Tibial artery (tissue), 4 donors: ENCODE results near the gene MAP3K14.

ENCODE experiments used
- DNase-seq, 2 donors: peaks; one replicate each; pipeline ENCODE4 v3.0.0-alpha.2; 2019
- H3K27ac ChIP-seq, 2 donors: fragments of 200-600 bp; sonication (generic) in 1 of 2; 1 replicate in 1 of 2; 2 replicates in 1 of 2; pipeline ENCODE4 v1.5.1; 2018 to 2019; ENCODE audit warnings: mild to moderate bottlenecking in 1 of 2
- H3K27me3 ChIP-seq, 2 donors: fragments of 200-600 bp; sonication (generic) in 1 of 2; one replicate each; pipeline versions ENCODE4 v1.5.1 to v1.6.0; 2016 to 2019
- H3K36me3 ChIP-seq, 3 donors: fragments of 200-600 bp; sonication (generic) in 2 of 3; one replicate each; pipeline ENCODE4 v1.5.1; 2016 to 2019; ENCODE audit warnings: mild to moderate bottlenecking in 2 of 3
- H3K4me1 ChIP-seq, 4 donors: fragments of 200-600 bp; sonication (generic) in 2 of 4; 1 replicate in 3 of 4; 2 replicates in 1 of 4; pipeline ENCODE4 v1.5.1; 2016 to 2019
- H3K4me3 ChIP-seq, 2 donors: fragments of 200-600 bp; sonication (generic) in 1 of 2; 1 replicate in 1 of 2; 2 replicates in 1 of 2; pipeline ENCODE4 v1.5.1; 2018 to 2019; ENCODE audit warnings: mild to moderate bottlenecking in 2 of 2
- H3K9me3 ChIP-seq, 3 donors: fragments of 200-600 bp; sonication (generic) in 1 of 3; one replicate each; pipeline ENCODE4 v1.5.1; 2016 to 2019
- intact Hi-C: fragments of 100-400 bp; cut with DNase I; formaldehyde crosslinking; loops from one replicate; pipeline ENCODE4 v1.15.0; 2023; ENCODE audit warnings: low total_unique reads
- TF ChIP-seq, protein P1 (sequence below), 2 experiments: fragments of 200-600 bp in 1 of 2; fragments of 450-650 bp in 1 of 2; IDR thresholded peaks; one replicate each; pipeline ENCODE4 v1.5.1; 2017 to 2019; ENCODE audit warnings: antibody characterized with exemption in 2 of 2, mild to moderate bottlenecking in 1 of 2, moderate library complexity in 1 of 2

Gene MAP3K14

DNA sequence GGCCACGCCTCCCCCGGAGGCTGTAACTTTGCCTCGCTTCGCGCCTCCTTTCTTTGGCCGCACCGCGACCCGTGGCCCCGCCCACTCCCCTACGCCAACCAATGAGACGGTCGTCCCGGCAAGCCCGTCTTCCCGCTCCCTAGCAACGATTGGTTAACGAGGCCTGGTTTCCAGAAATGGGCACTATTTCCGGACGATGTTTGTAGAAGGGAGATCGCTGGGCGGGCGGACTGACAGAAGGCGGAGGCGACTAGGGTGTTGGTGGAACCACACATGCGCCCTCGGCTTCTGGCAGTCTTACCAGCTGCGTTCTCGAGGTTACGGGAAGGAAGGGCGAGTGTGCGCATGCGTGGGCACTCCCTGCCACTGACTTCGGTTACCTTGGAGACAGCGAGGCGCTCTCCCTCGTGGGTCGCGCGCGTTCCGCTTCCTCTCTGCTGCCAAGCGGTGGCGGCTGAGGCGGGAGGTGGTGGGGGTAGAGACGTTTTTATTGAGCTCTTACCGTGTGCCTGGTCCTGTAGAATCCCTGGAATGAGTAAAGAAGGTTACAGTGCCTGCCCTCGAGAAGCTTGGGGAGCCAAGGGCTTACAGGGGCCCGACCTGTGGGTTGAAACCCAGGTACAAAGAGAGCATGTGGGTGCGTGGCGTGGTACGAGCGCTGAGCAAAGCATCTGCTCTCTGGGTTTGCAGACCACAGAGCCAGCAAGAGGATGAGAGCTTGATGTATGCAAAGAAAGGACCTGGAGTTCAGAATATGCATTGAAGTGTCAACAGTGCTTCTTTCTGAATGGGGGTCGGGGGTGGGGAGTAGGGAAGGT lies 500 bp upstream of the MAP3K14 start:
- DNase-seq, result peak; percentile 100
- Histone ChIP-seq H3K27me3 (no peaks in the 10 kb centered on the region), H3K4me1 (peaks cover 0 to 71% (median 54%) of the 10 kb centered on the region in 4 donors), H3K9me3 (no peaks in the 10 kb centered on the region), H3K27ac (peak overlapping the region; percentile 88 to 95), H3K4me3 (peak overlapping the region; percentile 62 to 84), H3K36me3 (no peaks in the 10 kb centered on the region)
- TF ChIP-seq, protein P1, sequence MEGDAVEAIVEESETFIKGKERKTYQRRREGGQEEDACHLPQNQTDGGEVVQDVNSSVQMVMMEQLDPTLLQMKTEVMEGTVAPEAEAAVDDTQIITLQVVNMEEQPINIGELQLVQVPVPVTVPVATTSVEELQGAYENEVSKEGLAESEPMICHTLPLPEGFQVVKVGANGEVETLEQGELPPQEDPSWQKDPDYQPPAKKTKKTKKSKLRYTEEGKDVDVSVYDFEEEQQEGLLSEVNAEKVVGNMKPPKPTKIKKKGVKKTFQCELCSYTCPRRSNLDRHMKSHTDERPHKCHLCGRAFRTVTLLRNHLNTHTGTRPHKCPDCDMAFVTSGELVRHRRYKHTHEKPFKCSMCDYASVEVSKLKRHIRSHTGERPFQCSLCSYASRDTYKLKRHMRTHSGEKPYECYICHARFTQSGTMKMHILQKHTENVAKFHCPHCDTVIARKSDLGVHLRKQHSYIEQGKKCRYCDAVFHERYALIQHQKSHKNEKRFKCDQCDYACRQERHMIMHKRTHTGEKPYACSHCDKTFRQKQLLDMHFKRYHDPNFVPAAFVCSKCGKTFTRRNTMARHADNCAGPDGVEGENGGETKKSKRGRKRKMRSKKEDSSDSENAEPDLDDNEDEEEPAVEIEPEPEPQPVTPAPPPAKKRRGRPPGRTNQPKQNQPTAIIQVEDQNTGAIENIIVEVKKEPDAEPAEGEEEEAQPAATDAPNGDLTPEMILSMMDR (IDR thresholded peaks at IDR 0.05), result no peak
- intact Hi-C loops, result no loop called here

DNA sequence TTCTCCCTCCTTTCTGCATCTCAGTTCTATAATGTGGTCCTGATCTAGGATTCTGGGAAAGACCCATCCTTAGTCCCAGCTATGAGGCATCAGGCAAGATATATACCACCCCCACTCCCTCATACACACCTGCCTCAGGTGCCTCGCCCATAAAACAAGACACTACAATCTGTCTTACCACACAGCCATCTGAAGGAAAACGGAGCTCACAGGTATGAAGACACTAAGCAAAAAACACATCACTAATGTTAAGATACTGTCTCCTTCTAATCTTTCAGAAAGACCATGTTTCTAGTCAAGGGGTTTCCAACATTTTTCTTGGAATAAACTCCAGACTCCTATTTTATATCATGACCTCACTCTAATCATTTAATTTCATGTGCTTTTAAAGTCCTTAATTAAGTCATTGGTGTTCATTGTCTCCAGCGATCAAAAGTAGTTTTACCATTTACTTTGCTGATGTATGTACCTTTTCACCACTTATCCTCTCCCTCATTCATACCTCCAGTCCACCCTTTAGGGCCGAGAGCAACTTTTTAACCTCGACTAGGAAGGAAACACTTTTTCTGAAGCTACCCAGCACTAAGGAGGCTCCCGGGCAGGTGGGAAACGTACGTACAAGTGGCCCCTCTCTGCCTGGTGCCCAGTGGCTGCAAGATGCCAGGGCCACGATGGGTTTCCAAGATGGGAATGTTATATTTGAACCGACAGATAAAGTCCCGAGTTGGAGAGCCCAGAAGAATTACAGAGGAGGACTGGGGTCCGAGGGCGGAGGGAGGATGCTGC lies 979 bp downstream of the MAP3K14 start:
- peak overlapping the region; percentile 88 to 95 for H3K27ac ChIP-seq
- H3K9me3 ChIP-seq, result no peaks in the 10 kb centered on the region
- no peak for DNase-seq
- H3K4me3 ChIP-seq, result peak overlapping the region; percentile 62 to 84
- TF ChIP-seq, protein P1 (IDR thresholded peaks at IDR 0.05), result no peak
- H3K27me3 ChIP-seq, result no peaks in the 10 kb centered on the region
- H3K4me1 ChIP-seq, result peaks cover 0 to 72% (median 59%) of the 10 kb centered on the region in 4 donors
- intact Hi-C loops, result no loop called here
- no peaks in the 10 kb centered on the region for H3K36me3 ChIP-seq

DNA sequence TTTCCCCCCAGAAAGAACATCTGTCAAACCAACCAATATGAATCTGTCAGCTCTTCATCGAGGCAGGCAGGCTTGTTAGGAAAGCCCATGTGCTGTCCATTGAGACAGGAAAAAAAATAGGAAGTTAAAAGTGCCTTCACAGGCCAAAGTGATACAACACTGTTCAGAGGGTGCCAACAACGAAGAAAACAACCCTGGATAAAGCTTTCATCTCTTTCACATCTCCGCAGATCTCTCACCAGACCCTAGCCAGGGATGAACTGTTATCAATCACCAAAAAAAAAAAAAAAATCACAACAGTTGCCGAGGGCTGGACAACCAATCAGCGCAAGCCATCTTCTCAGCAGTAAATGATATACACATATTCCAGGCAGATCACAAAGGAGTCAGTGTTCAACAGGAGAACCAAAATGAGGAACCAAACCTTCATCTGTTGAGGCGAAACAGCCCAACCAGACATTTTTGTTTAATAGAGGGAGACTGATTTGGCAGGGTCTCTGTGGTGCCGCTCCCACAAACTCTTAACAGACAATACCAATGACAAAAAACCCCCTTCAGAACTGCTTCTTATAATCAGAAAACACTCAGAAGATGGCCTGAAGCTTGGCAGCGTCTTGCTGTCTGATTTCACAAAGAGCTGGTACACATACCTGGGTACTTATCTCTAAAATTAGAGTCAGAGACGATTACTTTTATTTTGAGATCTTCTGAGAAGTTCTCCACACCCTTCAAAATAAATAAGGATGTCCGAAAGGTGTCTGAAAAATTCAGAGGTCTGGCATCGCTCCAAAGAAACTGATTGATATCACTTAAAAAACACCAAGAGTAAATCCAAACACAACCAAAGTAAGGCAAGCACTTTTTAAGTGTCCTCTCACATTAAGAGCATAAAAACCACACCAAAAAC lies 1.8 kb downstream of the MAP3K14 start:
- no peaks in the 10 kb centered on the region for H3K27me3 ChIP-seq
- H3K4me1 ChIP-seq, result peaks cover 0 to 72% (median 59%) of the 10 kb centered on the region in 4 donors
- no peak overlapping the region for H3K27ac ChIP-seq
- intact Hi-C loops, result no loop called here
- TF ChIP-seq, protein P1 (IDR thresholded peaks at IDR 0.05), result no peak
- DNase-seq, result no peak
- H3K4me3 ChIP-seq, result peak overlapping the region; percentile 62 to 84
- no peaks in the 10 kb centered on the region for H3K36me3 ChIP-seq
- no peaks in the 10 kb centered on the region for H3K9me3 ChIP-seq

DNA sequence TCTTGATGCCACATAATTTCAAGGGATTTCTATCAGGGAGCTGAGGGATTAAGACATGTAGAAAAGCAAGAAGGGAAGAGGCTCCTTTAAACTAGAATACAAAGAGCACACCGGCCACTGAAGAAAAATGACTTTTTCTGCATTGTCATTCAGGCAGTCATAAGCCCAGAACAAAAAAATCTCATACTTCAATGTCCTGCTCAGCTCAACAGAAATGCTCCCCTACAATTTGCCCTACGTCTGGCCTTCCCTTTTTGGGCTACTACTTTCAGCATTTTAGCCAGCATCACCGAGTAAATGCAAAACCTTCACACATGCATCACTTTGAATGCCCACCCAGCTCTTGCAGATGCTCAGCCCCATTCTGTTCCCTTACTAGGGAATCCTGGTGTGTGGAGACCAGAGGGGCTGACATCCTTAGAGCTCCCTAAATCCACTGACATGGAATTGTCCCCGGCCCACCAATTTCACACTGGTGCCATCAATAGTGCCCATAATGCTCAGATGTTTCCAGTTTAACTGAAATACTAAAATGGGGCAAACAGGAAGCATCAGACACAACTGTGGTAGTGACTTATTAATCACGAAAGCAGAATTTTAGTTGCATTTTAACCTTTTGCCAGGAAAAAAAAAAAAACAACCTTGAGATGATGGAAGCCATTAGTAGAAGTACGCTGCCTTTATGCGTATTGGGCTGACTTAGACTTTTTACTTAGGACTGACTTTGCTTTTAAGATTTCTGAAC lies 2.7 kb downstream of the MAP3K14 start:
- no peak overlapping the region for H3K27ac ChIP-seq
- H3K27me3 ChIP-seq, result no peaks in the 10 kb centered on the region
- TF ChIP-seq, protein P1 (IDR thresholded peaks at IDR 0.05), result no peak
- peaks cover 0 to 74% (median 58%) of the 10 kb centered on the region in 4 donors for H3K4me1 ChIP-seq
- H3K36me3 ChIP-seq, result no peaks in the 10 kb centered on the region
- no peak for DNase-seq
- no peaks in the 10 kb centered on the region for H3K9me3 ChIP-seq
- H3K4me3 ChIP-seq, result no peak overlapping the region
- intact Hi-C loops, result no loop called here

DNA sequence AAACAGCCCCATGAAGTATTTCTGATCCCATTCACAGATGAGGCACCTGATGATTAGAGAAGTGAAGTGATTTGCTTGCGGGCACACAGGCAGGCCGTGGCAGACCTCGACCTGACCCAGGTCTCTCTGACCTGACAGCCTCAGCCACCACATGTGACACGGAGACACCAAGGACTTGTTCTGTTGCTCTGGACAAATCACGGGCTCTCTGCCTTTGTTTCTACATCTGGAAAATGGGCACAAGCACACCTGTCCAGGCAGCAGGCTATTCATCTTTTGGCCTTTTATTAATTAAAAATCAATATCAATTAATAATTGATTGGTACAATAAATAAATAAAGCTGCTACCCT lies 3.4 kb downstream of the MAP3K14 start:
- peaks cover 0 to 76% (median 60%) of the 10 kb centered on the region in 4 donors for H3K4me1 ChIP-seq
- peak overlapping the region; percentile 82 to 83 for H3K27ac ChIP-seq
- no peaks in the 10 kb centered on the region for H3K27me3 ChIP-seq
- no peaks in the 10 kb centered on the region for H3K9me3 ChIP-seq
- TF ChIP-seq, protein P1 (IDR thresholded peaks at IDR 0.05), result no peak
- intact Hi-C loops, result no loop called here
- no peak overlapping the region for H3K4me3 ChIP-seq
- no peak for DNase-seq
- H3K36me3 ChIP-seq, result no peaks in the 10 kb centered on the region
